Fibroblast of the aortic adventitia (primary cell): ENCODE measurements around the gene NAA10. TPM values are rescaled to one million over a fixed set of nuclear protein-coding genes. Genes with fewer than 3 reads are reported as not detected.

Experiments
- DNase-seq: peaks from one replicate; pipeline ENCODE4 v3.0.0-alpha.2; 2010; ENCODE audit warnings: low read depth
- H3K4me3 ChIP-seq: 2 replicates; pipeline ENCODE4 v1.5.1; 2011; ENCODE audit warnings: low read depth, mild to moderate bottlenecking, control low read depth, low read length, moderate library complexity
- CTCF ChIP-seq: IDR thresholded peaks from 2 replicates; pipeline ENCODE4 v1.5.1; 2011; ENCODE audit warnings: mild to moderate bottlenecking, low read length, control low read depth, inconsistent platforms; ENCODE audit not compliant: insufficient read depth
- total RNA-seq: library from RNA; depleted of rRNA; stranded (reverse); fragments of >200 nt; gene quantifications from 2 replicates; pipeline ENCODE4 v1.2.3, GENCODE V29; 2012; ENCODE audit warnings: low replicate concordance

Gene NAA10
- total RNA-seq, 1 donor, result 84.7 TPM

- DNase-seq, result no peak
- no peak overlapping the region for H3K4me3 ChIP-seq
- no peak for TF ChIP-seq CTCF
These were observed 45.7 kb downstream of the NAA10 start for GRCh38 chrX:153889123-153889522.

GRCh38 chrX:153888344-153888743, 46.5 kb downstream of the NAA10 start:
- TF ChIP-seq CTCF, result no peak
- no peak overlapping the region for H3K4me3 ChIP-seq
- DNase-seq, result no peak

- DNase-seq, result no peak
- TF ChIP-seq CTCF, result no peak
- no peak overlapping the region for H3K4me3 ChIP-seq
These were observed 47.5 kb downstream of the NAA10 start for GRCh38 chrX:153887385-153887784.

GRCh38 chrX:153886915-153887314, 47.9 kb downstream of the NAA10 start:
- H3K4me3 ChIP-seq, result no peak overlapping the region
- TF ChIP-seq CTCF, result no peak
- no peak for DNase-seq

GRCh38 chrX:153885968-153886903, 48.6 kb downstream of the NAA10 start, which contains the start of gene L1CAM:
Gene L1CAM (minus strand): TSS chrX:153886173. CDS start chrX:153875836, 10,337 bp downstream.
- DNase-seq, result no peak
- H3K4me3 ChIP-seq, result no peak within 1 kb of the TSS
- TF ChIP-seq CTCF, result no peak

- no peak for DNase-seq
- no peak overlapping the region for H3K4me3 ChIP-seq
- no peak for TF ChIP-seq CTCF
These were observed 49.5 kb downstream of the NAA10 start for GRCh38 chrX:153885208-153885787.
